Measurements from ENCODE around the gene CRIP1. TPM values are rescaled to one million over a fixed set of nuclear protein-coding genes. Genes with fewer than 3 reads are reported as not detected.

CRIP1 gene
- total RNA-seq, 1 donor from 2014 or later = 24.1 TPM

DNA sequence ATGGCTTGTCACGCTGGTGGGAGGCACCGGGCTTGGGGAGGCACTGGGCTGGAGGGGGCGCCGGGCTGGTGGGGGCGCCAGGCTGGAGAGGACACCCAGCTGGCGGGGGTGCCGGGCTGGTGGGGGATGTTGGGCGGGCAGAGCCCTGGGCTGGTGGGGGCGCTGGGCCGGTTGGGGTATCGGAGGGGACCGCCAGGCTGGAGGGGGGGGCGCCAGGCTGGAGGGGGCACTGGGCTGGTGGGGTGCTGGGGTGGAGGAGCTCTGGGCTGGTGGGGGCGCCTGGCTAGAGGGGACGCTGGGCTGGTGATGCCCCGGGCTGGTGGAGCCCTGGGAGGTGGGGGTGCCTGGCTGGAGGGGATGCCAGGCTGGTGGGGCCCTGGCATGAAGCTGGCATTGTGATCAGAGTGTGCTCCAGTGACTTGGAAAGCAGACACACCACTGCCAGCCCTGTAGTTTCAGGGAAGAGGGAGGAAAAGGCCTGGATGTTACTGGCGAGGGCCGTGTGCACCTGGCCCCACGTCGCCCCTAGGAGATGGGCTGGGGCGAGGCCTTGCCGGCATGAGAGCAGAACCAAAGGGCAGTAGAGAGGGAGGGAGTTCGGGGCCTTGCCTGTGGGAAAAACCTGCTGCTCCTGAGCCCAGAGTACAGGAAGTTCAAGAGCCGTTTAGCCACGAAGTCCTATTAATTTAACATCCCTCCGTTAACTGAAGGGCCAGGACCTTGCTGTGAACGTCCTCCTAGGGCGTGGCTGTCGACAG, 17.4 kb downstream of the CRIP1 start:
- no peak for DNase-seq (ENCODE audit: low spot score)

DNA sequence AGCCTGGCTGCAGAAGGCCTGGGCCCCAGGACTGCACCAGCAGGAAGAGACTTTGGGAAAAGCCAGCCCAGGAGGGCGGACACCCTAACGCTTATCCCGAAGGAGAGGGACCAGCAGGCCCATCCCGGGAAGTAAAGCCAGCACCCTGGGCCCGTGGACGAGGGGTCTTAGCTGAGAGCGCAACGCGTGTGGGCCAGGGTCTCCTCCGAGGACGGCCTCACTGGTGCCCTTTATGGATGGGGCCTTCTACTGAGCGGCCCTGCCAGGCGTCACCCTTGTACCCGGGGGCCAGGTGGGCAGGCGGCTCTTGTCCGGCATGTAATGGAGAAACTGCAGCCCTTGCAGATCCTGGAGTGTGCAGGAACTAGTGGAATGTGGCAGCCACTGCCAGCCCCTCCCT, 18.4 kb downstream of the CRIP1 start:
- no peak for DNase-seq (ENCODE audit: low spot score)

DNA sequence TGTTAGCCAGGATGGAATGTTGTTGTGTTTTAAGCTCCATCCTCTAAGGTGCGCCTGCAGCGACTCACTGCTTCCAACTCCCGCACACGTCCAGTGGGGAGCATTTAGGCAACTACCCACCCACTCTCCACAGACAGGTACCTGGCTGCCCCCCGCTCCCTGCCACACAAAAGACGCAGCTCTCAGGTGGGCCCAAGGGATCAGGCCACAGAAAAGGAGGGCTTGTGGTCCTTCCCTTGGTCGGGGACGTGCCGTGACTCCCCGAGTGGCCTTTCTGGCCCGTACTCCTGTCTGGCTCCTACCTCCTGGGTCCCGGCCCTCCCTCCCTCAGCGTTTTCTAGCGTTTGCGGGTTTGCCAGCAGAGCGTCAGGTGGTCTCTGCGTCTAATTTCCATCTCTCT, 20.6 kb downstream of the CRIP1 start:
- DNase-seq (ENCODE audit: low spot score) = no peak

DNA sequence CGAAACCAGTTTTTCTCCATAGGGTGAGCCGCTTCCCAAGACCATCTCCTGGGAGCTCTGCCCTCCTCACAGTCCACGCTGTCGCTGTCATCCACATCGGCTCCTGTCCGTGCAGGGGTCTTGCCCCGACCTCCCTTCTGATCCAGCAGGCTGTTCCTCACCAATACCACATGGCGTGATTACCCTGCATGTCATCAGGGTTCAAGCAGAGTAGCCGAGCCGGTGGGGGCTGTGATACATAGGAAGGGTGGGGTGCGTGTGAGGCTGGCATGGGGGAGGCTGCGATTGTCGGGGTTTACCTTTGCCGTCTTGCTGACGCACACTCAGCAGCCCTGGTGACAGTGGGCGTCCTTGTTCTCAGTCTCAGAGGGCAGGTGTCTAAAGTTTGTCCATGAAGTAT, 21.4 kb downstream of the CRIP1 start:
- no peak for DNase-seq (ENCODE audit: low spot score)

DNA sequence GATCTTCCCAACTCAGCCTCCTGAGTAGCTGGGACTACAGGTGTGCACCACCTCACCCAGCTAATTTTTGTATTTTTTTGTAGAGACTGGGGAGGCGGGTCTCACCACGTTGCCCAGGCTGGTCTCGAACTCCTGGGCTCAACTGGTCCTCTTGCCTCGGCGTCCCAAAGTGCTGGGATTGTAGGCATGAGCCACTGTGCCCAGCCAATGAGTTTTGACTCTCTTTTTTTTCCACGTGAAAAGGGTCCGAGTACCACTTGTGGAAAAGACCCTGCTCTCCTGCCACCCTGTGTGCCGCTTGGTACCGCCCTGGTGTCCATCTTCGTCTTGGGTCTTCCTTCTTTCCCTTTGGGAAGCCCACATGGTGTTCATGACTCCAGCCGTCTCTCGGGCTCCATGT, 21.9 kb downstream of the CRIP1 start:
- no peak for DNase-seq (ENCODE audit: low spot score)

DNA sequence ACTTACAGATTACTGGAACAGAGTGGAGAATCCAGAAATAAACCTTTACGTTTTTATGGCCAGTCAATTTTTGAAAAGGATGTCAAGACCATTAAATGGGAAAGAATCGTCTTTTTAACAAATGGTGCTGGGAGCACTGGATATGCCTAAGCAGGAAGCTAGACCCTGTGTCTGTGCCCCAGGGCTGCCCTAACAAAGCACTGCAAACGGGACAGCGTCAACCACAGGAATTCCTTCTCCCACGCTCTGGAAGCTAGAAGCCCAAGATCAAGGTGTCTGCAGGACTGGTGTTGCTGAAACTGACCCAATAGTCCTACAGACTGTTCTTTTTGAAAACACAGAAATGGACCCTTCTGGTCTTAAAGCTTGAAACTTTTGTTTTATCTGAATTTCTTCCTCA, 30.4 kb downstream of the CRIP1 start:
- DNase-seq (ENCODE audit: low spot score) = no peak

DNA sequence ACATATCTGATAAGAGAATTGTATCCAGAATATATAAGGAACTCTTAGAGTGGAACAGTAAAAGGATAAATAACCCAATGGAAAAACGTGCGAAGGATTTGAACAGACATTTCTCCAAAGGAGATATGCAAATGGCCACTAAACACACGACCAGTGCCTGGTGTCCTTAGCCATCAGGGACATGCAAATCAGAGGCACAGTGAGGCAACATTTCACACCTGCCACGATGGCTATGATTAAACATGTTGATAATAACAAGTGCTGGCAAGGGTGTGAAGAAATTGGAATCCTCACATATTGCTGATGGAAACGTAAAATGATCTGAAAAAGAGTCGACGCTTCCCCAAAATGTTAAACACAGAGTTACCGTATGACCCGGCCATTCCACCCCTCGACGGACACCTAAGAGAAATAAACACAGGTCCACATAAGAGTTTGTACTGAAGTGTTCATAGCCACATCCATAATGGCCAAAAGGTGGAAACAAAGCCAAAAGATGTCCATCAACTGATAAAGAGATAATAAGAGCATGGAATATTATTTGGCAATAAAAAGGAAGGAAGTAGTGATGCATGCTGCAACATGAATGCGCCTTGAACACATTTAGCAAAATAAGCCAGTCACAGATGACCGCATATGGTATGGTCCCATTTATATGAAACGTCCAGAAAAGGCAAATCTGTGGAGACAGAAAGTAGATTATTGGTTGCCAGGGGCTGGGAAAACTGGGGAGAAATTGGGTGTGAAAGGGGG, 33.4 kb downstream of the CRIP1 start:
- no peak for DNase-seq (ENCODE audit: low spot score)

DNA sequence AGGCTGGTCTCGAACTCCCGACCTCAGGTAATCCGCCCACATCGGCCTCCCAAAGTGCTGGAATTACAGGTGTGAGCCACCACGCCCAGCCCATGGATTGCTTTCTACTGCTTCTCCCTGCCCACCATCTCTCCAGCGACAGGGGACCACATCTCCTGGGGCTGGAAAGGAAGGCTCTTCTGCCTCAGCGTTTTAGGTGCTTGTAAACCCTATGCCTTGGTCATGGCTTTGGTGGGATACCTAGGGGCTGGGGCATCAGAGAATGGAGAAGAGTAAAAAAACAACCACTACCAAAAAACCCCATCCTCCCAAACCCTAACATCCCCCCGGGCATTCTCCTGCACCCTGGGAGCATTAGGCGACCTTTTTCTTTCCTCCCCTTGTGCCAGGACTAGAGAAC, 38.6 kb downstream of the CRIP1 start:
- DNase-seq (ENCODE audit: low spot score) = no peak

DNA sequence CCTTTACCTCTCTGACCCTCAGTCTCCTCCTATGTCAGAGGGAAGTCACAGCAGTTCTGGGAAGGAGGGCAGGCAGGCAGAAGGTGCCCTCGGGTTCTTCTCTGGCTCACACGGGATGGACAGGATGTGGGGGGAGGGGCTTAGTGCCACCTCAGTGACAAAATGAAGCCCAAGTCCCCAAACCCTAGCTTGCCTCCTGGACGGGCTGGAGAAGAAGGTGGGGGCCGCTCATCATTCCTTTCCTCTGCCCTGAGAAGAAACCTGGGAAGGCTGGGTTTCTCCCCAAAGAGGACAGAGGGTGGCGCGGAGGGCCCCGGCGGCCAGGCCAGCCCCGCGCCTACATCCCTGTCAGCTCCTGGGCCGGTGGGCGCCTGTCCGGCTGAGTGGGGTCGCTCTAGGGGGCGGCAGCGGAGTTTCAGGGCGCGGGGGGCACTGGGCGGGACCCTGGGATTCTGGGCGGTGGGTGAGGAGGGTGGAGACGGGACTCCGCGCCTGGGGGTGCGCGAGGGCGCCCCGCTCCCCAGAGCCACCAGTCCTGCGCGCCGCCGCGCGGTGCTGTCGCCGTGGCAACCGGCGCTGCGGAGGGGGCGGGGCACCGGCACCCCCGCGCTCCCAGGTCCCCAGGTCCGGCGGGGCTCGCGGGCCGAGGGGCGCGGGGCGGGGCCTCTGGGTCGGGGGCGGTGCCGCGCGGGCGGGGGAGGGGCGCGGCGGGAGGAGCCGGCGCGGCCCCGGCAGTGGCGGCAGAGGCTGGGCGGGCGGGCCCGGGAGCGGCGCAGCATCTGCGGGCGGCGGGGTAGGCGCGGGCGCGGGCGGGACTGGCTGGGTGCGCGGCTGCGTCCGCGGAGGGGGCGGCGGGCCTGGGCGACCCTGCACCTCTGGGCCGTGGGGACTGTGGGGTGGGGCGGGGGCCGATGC, 39.4 kb downstream of the CRIP1 start, which contains the start of gene TMEM121:
TMEM121 (plus strand) TSS at position 723 of the 915 bp plus-strand sequence. CDS start 2,252 bp downstream, outside the sequence.
- DNase-seq (ENCODE audit: low spot score) = no peak

DNA sequence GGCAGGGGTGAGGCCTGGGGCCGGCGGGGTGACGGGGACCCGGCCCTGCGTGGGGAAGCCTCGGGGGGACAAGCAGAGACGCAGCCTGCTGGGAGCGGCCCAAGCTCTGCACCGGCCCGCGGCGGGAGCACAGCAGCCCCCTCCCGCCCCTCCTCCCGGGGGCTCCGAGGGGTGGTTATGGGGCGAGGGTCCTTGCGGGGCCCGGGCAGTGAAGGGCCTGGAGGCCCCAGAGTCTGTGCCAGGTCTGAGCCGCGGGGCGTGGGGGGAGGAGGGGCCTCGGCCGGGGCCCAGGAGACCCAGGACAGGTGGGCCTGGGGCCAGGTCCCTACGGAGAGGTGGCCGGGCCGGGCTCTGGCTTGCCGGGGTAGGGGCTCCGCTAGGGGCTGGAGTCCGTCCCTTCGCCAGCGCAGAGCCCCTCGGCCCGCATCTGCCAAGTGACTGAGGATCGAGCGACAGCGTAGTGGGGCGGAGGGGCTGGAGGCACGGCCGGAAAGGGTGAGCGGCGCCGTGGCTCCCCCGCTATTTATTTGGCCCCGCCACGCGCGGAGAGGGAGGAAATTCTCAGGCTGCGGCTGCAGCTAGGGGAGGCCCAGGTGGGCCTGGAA, 40.2 kb downstream of the CRIP1 start:
- DNase-seq (ENCODE audit: low spot score) = no peak

DNA sequence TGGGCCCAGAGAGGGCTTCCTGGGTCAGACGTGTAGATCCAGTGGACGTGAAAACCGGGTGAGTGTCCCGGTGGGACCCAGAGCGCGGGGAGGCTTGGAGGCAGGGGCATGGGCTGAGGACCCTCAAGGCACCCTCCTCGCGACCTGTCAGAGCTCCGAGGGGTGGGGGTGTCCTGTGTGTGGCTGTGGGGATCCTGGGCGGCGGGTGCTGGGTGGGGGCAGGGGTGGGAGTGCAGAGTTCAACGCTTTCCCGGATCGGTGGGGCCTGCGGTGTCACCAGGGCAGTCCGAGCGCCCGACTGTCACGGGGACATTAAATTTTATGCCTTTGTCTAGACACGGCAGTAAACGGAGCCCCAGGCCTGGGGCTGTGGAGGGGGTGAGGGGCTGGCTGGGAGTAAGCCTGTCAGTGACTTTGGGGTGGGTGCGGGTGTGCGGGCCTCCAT, 40.7 kb downstream of the CRIP1 start:
- no peak for DNase-seq (ENCODE audit: low spot score)

DNA sequence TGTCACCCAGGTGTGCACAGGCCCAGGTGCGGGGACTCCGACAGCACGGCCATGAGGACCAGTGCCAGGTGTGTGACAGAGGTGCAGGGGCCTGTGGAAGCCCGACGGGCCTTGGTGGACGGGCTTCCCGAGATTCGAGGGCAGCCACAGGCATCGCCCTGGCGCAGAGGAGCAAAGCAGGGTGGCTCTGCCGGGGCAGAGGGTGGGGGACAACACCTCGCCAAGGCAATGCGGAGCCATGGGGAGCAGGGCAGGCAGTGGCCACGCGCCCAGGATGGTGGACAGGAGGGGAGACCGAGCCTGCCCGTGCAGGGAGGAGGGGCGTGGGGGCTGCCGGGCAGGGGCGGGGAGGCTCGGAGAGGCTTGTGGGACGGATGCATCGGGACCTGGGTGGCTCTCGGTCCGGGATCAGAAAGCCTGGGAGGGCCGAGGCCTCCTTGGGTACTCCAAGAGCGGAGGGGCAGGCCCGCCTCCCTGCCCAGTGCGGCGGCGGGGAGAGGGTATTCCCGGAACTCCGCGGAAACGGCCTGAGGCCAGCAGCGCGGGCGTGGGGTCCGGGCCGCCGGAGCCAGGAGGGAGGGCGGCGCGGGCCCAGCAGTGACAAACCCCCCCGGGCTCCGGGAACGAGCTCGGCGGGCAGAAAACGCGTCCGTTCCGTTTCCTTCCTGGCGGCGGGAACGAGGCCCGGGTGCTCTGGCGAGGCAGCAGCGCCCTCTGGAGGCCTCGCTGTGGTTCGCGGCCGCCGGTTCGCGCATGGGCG, 41.3 kb downstream of the CRIP1 start:
- peak; percentile 74 for DNase-seq (ENCODE audit: low spot score)

DNA sequence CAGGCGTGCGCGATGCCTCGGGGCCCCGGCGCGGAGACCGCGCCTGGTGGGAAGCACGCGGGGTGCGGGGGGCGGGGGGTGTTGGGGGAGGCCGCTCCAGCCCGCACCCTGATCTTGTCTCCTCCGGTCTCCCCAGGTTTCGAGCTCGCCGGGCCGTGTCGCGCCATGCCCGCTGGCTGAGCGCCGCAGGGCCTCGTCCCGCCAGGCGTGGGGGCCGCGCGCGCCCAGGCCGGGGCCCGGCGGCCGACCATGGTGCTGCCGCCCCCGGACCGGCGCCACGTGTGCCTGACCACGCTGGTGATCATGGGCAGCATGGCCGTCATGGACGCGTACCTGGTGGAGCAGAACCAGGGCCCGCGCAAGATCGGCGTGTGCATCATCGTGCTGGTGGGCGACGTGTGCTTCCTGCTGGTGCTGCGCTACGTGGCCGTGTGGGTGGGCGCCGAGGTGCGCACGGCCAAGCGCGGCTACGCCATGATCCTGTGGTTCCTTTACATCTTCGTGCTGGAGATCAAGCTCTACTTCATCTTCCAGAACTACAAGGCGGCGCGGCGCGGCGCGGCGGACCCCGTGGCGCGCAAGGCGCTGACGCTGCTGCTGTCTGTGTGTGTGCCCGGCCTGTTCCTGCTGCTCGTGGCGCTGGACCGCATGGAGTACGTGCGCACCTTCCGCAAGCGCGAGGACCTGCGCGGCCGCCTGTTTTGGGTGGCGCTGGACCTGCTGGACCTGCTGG, 42.1 kb downstream of the CRIP1 start:
- no peak for DNase-seq (ENCODE audit: low spot score)

DNA sequence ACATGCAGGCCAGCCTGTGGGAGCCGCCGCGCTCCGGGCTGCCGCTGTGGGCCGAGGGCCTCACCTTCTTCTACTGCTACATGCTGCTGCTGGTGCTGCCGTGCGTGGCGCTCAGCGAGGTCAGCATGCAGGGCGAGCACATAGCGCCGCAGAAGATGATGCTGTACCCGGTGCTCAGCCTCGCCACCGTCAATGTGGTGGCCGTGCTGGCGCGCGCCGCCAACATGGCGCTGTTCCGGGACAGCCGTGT, 42.6 kb downstream of the CRIP1 start:
- DNase-seq (ENCODE audit: low spot score) = no peak

DNA sequence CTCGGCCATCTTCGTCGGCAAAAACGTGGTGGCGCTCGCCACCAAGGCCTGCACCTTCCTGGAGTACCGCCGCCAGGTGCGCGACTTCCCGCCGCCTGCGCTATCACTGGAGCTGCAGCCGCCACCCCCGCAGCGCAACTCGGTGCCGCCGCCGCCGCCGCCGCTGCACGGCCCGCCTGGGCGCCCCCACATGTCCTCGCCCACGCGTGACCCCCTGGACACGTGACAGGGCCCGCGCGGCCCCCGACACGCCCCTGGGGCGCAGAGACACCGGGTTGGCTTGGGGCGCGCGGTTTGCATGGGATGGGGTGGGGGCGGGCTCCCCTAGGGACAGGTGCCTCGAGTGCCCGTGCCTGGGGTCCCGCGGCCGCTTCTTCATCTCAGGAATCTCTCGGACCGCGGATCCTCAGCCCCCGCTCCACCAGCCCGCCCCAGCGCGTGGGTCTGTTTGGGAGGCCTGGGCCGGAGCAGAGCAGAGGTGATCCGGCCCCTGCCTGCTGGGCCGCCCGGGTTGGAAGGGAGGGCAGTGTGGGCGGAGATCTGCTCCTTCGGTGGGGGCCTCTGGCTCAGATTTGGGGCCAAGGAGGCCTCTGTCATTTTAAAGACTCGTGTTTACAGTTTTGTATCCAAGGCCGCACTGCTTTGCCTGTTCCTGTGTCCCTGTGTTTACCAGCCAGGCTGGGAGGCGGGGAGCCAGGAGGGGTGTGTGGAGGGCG, 43.0 kb downstream of the CRIP1 start:
- DNase-seq (ENCODE audit: low spot score) = no peak

DNA sequence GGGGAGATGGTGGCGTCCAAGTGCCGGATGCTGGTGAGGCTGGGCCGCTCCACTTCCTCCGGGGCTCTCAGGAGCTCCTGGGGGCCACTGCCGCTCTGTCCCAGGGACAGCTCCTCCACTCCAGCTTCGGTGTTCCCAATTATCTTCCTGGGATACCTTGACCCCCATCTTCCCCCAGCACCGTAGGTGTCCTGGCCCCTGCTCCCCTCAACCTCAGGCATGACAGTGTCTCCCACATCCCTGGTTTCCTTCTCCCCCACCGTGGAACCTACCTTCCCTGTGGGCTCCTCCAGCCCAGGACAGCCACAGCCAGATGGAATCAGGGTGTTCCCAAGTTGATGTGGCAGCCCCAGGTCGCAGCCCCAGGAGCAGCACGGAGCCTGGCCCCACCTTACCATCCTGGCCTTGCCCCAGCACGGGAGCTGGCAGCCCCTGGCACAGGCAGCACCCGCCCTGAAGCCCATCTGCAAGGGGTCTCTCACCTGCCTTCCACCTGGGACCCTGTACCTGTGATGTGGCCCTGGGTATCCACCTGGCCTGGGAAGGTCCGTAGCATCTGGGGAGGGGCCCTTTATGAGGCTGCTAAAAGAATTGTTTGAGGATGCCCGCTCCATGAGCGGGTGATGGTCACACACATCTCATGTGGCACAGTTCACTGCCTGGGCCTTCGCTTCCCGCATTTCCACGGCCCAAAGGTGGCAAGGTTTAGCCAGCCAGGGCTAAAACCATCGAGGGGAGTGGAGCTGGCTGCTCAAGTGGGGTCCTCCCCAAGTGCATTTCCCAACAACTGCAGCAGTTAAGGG, 43.8 kb downstream of the CRIP1 start:
- no peak for DNase-seq (ENCODE audit: low spot score)

DNA sequence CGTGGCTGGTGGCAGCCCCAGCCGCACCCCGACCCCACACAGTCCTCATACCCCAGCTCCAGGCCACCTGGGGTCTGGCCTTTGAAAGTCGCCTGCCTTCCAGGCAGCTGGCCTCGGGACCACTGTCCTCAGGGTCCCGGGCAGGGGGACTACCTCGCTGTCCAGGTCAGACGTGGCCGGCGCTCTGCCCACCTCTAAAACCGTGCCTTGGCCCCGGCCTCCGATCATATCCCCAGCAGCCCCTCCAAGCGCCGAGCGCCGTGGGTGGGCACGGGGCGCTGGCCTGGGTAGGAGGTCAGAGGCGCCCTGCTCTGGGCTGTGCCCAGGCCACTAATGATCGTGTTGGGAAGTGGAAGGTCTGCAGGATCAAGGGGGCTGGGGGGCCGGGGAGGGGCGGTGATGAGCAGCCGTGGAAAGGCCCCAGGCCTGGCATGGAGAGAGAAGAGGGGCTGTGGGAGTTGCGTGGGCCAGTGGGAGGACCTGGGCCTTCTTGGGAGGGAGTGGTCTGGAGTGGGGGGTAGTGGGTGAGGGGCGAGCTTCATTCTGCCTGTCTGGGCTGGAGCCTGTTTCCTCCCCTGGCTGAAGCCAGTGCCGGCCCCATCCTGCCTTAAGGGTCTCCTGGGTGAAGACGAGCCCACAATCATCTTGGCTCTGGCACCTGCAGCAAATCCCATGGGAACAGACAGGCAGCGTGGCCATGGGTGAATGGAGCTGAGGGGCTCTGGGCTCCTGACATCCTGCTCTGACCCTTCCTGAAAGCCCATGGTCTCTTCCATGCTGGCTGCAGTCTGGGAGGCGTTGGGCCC, 44.6 kb downstream of the CRIP1 start:
- DNase-seq (ENCODE audit: low spot score) = no peak
